GM19328 (cell line): ENCODE measurements around the gene KLHDC3.

Experiments
- ATAC-seq: cut with Tn5 transposase; IDR thresholded peaks from one replicate; pipeline ENCODE4 v1.9.1; 2021; ENCODE audit warnings: mild to moderate bottlenecking, moderate library complexity; ENCODE audit not compliant: unreplicated experiment

The KLHDC3 gene

DNA sequence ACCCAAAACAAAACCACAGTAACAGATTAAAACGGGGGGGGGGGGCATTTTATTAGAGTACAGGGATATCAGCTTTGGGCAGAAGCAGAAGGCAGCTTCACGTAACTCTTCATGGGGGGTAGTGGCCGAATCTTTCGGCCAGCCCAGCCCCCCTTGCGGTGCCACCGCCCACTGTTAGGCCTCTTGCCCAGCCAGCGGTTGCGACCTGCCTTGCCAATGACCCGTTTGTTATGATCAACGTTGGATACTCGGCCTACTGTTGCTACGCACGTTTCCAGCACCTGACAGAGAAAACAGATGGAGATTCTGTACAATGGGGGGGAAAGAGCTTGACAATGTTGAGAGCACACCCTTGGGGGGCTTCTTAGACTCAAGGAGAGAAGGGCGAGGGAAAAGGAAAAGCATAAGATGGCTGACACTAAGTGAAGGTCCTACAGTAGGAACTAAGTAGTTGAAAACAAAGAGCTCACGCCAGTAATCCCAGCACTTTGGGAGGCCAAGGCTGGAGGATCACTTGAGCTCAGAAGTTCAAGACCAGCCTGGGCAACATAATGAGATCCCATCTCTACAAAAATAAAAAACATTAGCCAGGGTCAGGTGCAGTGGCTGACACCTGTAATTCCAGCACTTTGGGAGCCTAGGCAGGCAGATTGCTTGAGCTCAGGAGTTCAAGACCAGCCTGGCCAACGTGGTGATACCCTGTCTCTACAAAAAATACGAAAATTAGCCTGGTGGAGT, 40.3 kb downstream of the KLHDC3 start:
- no peak for ATAC-seq

DNA sequence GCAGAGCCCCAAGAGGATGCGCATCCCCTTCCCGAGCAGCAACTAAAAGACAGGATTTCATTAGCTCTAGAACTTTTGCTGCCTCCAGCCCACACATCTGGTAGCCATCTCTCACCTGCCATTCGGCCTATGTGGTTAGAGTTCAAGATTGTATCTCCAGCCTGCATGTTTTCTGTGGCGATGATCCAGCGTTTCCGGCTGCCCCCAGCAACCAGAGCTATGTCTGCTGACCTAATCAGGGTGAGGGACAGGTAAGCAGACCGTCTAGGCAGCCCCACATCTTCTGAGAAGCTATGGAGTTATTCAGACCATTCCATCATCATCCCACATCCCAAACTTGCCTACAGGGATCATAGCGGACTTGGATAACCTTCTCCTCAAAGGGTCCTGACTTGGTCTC, 41.9 kb downstream of the KLHDC3 start:
- no peak for ATAC-seq

GRCh38 chr6:43058531-43058930, 44.5 kb downstream of the KLHDC3 start:
- ATAC-seq = no peak

DNA sequence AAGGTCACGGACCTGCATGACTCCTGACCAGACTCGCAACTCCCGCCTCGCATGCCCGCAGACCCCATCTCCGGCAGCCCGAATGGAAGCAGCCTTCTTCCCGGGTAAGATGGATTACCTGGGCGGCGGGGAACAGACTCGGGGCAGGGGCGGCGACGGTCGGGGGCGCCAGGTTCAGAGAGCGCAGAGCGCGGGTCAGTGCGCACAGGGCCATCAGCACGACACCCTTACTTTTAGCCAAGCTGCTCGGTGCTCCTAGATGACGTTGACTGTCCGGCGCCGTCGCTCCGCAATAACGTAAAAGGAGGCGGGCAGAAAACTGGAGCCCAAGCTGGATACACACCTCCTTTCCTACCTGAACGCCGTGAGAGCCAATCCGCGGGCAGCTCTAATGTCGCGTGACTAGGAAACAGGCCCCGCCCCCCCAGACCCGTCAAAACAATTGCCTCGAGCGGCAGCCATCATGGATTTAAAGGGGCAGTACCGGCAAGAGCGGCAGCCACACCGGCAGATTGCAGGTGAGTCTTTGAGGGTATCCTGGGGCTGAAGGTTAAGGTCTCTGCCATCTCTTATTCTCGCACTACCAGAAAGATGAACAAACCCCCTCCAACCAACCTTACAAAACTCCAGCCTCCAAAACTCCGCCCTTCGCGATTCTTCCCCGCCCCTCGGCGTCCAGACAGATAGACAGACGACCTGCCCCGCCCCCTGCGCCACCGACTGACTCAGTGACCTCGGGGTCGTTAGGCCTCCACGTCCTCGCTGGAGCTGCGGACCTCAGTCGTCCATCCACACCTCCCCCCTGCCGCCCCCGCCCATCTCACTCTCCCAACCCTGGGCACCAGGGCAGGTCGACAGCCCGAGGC, 45.4 kb downstream of the KLHDC3 start, which contains the start of the genes KLC4 and MRPL2:
TSS of gene KLC4 (plus strand) at position 464 of the 866 bp plus-strand sequence. CDS start 1,705 bp downstream, outside the sequence.
TSS of gene MRPL2 (minus strand) at position 267 of the 866 bp plus-strand sequence. CDS start at position 214, 53 bp downstream.
- ATAC-seq = peak; percentile 94

DNA sequence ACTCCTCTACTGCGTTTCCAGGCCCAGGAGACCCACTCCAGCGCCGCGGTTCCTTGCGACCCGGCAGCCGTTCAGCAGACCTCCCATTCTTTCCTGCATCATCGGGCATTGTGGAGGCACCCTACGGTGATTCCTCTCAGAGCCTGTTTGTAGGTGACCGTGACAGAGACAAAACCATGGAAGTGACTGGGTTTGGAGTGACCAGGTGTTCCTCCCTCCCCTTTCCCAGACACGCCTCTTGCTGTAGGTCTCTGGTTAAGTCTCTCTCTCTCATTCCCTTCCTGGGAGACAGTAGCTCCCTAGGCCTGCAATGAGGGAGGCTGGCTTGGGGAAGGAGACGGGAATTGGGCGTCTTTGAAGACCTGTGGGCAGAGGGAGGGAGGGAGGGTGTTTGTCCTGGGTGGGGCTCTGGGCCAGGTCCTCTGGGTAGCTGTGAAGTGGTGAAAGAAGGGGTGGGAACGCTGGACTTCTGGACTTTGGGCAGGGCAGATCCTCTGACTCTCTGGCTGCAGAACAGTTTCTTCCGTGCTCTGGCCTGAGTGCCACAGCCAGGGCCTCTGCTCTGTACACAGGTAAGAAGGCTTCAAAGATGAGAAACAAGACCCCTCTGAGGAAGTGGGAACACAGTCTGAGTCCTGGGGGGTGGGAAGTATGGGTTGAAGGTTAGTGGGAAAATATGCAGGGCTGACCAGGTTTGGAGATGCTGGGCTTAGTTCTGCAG, 46.1 kb downstream of the KLHDC3 start:
- ATAC-seq = no peak

- ATAC-seq = no peak
Observed at GRCh38 chr6:43060755-43061633, 46.9 kb downstream of the KLHDC3 start.

- ATAC-seq = no peak
Observed at GRCh38 chr6:43061861-43062260, 47.8 kb downstream of the KLHDC3 start.

- no peak for ATAC-seq
Observed at GRCh38 chr6:43062818-43063217, 48.8 kb downstream of the KLHDC3 start.

DNA sequence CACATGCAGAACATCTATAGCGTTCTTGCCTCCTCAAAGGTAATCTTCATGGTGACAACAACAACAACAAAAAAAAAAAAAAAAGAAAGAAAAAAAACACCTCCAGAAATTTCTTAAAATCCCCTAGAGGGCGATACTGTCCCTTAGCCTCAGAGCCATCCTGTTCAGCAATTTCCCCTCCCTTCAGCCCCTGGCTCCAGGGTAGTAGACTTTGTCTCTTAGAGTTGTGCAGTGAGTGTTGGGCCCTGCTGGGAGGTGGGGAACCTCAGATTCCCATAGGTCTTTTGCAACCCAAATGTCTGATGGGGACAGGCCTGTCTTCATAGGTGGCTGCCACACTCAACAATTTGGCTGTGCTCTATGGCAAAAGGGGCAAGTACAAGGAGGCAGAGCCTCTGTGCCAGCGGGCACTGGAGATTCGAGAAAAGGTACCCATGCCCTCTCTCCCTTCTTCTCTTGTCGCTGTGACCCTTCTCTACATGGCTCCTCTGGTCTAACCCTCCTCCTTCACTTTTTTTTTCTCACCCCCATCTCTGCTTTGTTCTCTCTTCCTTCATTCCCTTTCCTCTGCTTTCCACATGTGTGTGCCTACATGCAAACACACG, 56.1 kb downstream of the KLHDC3 start:
- no peak for ATAC-seq
